ENCODE data around the gene CACNB1. TPM values are rescaled to one million over a fixed set of nuclear protein-coding genes. Genes with fewer than 3 reads are reported as not detected.

The CACNB1 gene
- total RNA-seq, 4 donors from 2014 or later = 5.7 to 13.1 (median 11.2) TPM

GRCh38 chr17:39223907-39224777 lies 26.7 kb upstream of the CACNB1 start:
- WGBS, 2 donors = 33 to 38% methylated on average over 33 of the region's 33 CpGs

GRCh38 chr17:39222866-39223834 lies 25.7 kb upstream of the CACNB1 start:
- 74 to 85% methylated on average over 8 to 9 of the region's 9 CpGs for WGBS, 2 donors
- DNase-seq (ENCODE audit: low spot score in 2 of 2) = no peak
- TF ChIP-seq POLR2A (IDR thresholded peaks at IDR 0.05) = no peak
- TF ChIP-seq, protein P1, sequence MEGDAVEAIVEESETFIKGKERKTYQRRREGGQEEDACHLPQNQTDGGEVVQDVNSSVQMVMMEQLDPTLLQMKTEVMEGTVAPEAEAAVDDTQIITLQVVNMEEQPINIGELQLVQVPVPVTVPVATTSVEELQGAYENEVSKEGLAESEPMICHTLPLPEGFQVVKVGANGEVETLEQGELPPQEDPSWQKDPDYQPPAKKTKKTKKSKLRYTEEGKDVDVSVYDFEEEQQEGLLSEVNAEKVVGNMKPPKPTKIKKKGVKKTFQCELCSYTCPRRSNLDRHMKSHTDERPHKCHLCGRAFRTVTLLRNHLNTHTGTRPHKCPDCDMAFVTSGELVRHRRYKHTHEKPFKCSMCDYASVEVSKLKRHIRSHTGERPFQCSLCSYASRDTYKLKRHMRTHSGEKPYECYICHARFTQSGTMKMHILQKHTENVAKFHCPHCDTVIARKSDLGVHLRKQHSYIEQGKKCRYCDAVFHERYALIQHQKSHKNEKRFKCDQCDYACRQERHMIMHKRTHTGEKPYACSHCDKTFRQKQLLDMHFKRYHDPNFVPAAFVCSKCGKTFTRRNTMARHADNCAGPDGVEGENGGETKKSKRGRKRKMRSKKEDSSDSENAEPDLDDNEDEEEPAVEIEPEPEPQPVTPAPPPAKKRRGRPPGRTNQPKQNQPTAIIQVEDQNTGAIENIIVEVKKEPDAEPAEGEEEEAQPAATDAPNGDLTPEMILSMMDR (IDR thresholded peaks at IDR 0.05) = no peak
- no peak overlapping the region for H3K4me3 ChIP-seq (ENCODE audit: low read depth, poor library complexity, severe bottlenecking)
- intact Hi-C loops (cut with DNase I; ENCODE audit: low total_unique reads) = no loop called here

More at GRCh38 chr17:39223907-39224777, 26.7 kb upstream of the CACNB1 start:
- no peak for DNase-seq (ENCODE audit: low spot score in 2 of 2)
- TF ChIP-seq, protein P1 (IDR thresholded peaks at IDR 0.05) = no peak
- TF ChIP-seq POLR2A (IDR thresholded peaks at IDR 0.05) = no peak
- H3K4me3 ChIP-seq (ENCODE audit: low read depth, poor library complexity, severe bottlenecking) = no peak overlapping the region
- intact Hi-C loops (cut with DNase I; ENCODE audit: low total_unique reads) = no loop called here

DNA sequence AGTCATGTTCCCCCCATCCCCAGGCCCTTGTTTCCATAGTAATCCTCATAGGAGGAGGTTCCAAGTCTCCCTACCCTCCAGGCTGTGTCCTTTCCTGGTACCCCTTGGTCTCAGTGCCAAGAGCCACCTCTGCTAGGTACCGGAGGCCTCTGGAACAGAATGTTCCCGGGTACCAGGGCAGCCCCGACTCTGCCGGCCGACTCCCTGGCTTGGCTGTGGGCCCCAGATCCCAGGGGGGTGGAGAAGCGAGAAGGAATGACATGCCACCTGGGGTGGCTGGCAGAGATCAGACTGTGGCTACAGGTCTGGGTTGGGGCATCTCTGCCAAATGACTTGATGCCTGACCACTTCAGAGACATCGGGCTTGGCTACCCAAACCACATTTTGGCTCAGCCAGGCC lies 24.7 kb upstream of the CACNB1 start:
- intact Hi-C loops (cut with DNase I; ENCODE audit: low total_unique reads) = no loop called here
- TF ChIP-seq, protein P1 (IDR thresholded peaks at IDR 0.05) = no peak
- no peak for TF ChIP-seq POLR2A (IDR thresholded peaks at IDR 0.05)
- no peak overlapping the region for H3K4me3 ChIP-seq (ENCODE audit: low read depth, poor library complexity, severe bottlenecking)
- 59 to 64% methylated on average over 7 of the region's 7 CpGs for WGBS, 2 donors
- DNase-seq (ENCODE audit: low spot score in 2 of 2) = no peak

GRCh38 chr17:39221572-39221971 lies 24.1 kb upstream of the CACNB1 start:
- TF ChIP-seq POLR2A (IDR thresholded peaks at IDR 0.05) = no peak
- TF ChIP-seq, protein P1 (IDR thresholded peaks at IDR 0.05) = no peak
- intact Hi-C loops (cut with DNase I; ENCODE audit: low total_unique reads) = no loop called here
- no peak overlapping the region for H3K4me3 ChIP-seq (ENCODE audit: low read depth, poor library complexity, severe bottlenecking)
- 94 to 98% methylated on average over 4 to 6 of the region's 6 CpGs for WGBS, 2 donors
- DNase-seq (ENCODE audit: low spot score in 2 of 2) = no peak

DNA sequence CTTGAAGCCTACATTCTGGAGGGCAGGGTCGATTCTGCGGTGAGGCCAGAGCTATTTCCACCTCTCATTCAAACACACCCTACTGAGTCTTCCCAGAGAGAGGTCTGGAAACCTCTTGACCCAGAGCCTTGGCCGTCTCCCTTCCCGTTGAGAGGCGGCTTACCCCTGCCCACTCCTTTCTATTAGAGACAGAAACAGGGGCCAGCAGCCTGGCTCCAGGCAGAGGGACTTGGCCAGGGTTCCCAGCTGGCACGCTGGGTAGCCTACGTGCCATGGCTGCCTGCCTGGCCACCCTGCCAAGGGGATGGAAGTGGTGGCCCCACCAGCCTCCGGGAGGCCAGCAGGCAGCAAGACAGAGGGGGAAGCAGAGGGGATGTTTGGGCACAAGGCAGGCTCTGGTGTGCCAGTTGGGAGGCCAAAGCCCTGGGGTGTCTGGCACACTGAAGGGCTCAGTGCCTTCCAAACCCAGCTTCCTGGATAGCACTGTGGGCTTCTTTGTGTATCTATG lies 22.2 kb upstream of the CACNB1 start:
- TF ChIP-seq, protein P1 (IDR thresholded peaks at IDR 0.05) = no peak
- TF ChIP-seq POLR2A (IDR thresholded peaks at IDR 0.05) = no peak
- no peak for DNase-seq (ENCODE audit: low spot score in 2 of 2)
- intact Hi-C loops (cut with DNase I; ENCODE audit: low total_unique reads) = no loop called here
- WGBS, 2 donors = 28 to 37% methylated on average over 6 to 7 of the region's 8 CpGs
- H3K4me3 ChIP-seq (ENCODE audit: low read depth, poor library complexity, severe bottlenecking) = no peak overlapping the region
